Pancreas (tissue), 10 donors: ENCODE data around the gene SOX11. TPM values are rescaled to one million over a fixed set of nuclear protein-coding genes. Genes with fewer than 3 reads are reported as not detected.

Source experiments
- ATAC-seq, 4 donors: fragments of 200-7000 bp; cut with Tn5 transposase; one replicate each; pipeline versions ENCODE4 v1.8.0 to v1.9.1; 2020; ENCODE audit warnings: mild to moderate bottlenecking in 4 of 4, moderate library complexity in 4 of 4
- DNase-seq, 6 donors: peaks; one replicate each; pipeline ENCODE4 v3.0.0-alpha.2; 2020
- FAIRE-seq: peaks from 2 replicates; lab custom pipeline; 2012; peaks lifted over from hg19 to GRCh38; lab: Jason Lieb, UNC
- H3K27ac ChIP-seq, 4 donors: fragments of 200-600 bp; sonication (generic); 1 replicate in 3 of 4; 2 replicates in 1 of 4; pipeline versions ENCODE4 v1.5.0 to v1.8.0; 2020
- H3K27me3 ChIP-seq, 4 donors: fragments of 200-600 bp; one replicate each; pipeline ENCODE4 v1.8.0; 2021
- H3K36me3 ChIP-seq, 3 donors: fragments of 200-600 bp; sonication (generic) in 1 of 3; one replicate each; pipeline versions ENCODE4 v1.5.0 to v1.8.0; 2020 to 2021
- H3K4me1 ChIP-seq, 3 donors: fragments of 200-600 bp; one replicate each; pipeline ENCODE4 v1.8.0; 2021
- H3K4me3 ChIP-seq, 4 donors: fragments of 200-600 bp; sonication (generic) in 2 of 4; one replicate each; pipeline versions ENCODE4 v1.5.0 to v1.8.0; 2020 to 2021
- H3K9me3 ChIP-seq, 4 donors: fragments of 200-600 bp; one replicate each; pipeline ENCODE4 v1.8.0; 2021
- CTCF ChIP-seq, 4 donors: fragments of 200-600 bp; sonication (generic) in 3 of 4; IDR thresholded peaks; one replicate each; pipeline versions ENCODE4 v1.5.0 to v1.8.0; 2021; ENCODE audit warnings: antibody characterized with exemption in 4 of 4
- WGBS, 2 donors: extraction: QIAGEN DNeasy Blood & Tissue Kit; methylation state at CpG; one replicate each; pipeline ENCODE4 v1.1.7; 2013; 5-methylcytosine and 5-hydroxymethylcytosine counted together
- intact Hi-C, 3 donors: fragments of 100-400 bp; cut with DNase I; formaldehyde crosslinking; loops; one replicate each; pipeline versions ENCODE4 v1.11.1 to v1.14.2; 2022
- polyA plus RNA-seq, 2 donors: library from polyadenylated mRNA; stranded (reverse); fragments of 200-250 nt; gene quantifications; one replicate each; pipeline ENCODE4 v1.2.3, GENCODE V29; 2013
- total RNA-seq, 6 donors: library from RNA; stranded (reverse); fragmentation: NEBNext Ultra II Directional in 4 of 6; extraction: Animal tissue kit (Norgen Biotek cat#: 25700) in 4 of 6; gene quantifications; one replicate each; pipeline versions ENCODE4 v1.2.1 to v1.2.4, GENCODE V29; 2021 to 2023
- donor health status: healthy with polysubstance abuse.
- donor health status: DM: no; HTN: no; CAD: no; lungs with moderate emphysema.
- donor health status: DM: no; HTN: no; CAD: no.
- donor health status: control.
- donor health status: control.
- donor health status: Bipolar disorder and iron deficiency.
- donor health status: DM: yes; HTN: yes; CAD: no.
- donor health status: DM: no; HTN: no; CAD: no.
- donor health status: DM: no; HTN: no; CAD: no.
- donor health status: DM: yes; HTN: yes; CAD: no.

Gene SOX11
- total and polyA plus RNA-seq, 8 donors = 0.03 to 0.09 (median 0.04) TPM; not detected in 4

GRCh38 chr2:5723791-5724735, 31.9 kb downstream of the SOX11 start:
- Histone ChIP-seq H3K36me3 (no peaks in the 10 kb centered on the region), H3K9me3 (no peaks in the 10 kb centered on the region), H3K4me3 (no peak overlapping the region), H3K27ac (no peak overlapping the region), H3K4me1 (no peaks in the 10 kb centered on the region), H3K27me3 (peaks cover 0 to 5% (median 0%) of the 10 kb centered on the region in 4 donors)
- no peak for DNase-seq
- intact Hi-C loops = no loop called here
- no peak for FAIRE-seq
- WGBS, 2 donors = 69 to 77% methylated on average over 17 of the region's 17 CpGs
- ATAC-seq = no peak
- no peak for TF ChIP-seq CTCF (IDR thresholded peaks at IDR 0.05)

- Histone ChIP-seq H3K27ac (no peak overlapping the region), H3K4me3 (no peak overlapping the region), H3K36me3 (no peaks in the 10 kb centered on the region), H3K27me3 (peaks cover 0 to 5% (median 0%) of the 10 kb centered on the region in 4 donors), H3K4me1 (no peaks in the 10 kb centered on the region), H3K9me3 (no peaks in the 10 kb centered on the region)
- no peak for TF ChIP-seq CTCF (IDR thresholded peaks at IDR 0.05)
- ATAC-seq (no peak), DNase-seq (no peak), FAIRE-seq (no peak)
- intact Hi-C loops = no loop called here
- WGBS, 2 donors = 83 to 100% methylated on average over 1 of the region's 1 CpG
Observed at GRCh38 chr2:5725072-5725471, 32.9 kb downstream of the SOX11 start.

- Histone ChIP-seq H3K27me3 (peaks cover 0 to 5% (median 0%) of the 10 kb centered on the region in 4 donors), H3K9me3 (no peaks in the 10 kb centered on the region), H3K4me1 (no peaks in the 10 kb centered on the region), H3K27ac (no peak overlapping the region), H3K4me3 (no peak overlapping the region), H3K36me3 (no peaks in the 10 kb centered on the region)
- DNase-seq (no peak), FAIRE-seq (no peak), ATAC-seq (no peak)
- intact Hi-C loops = no loop called here
- WGBS, 2 donors = 21 to 23% methylated on average over 23 of the region's 23 CpGs
- no peak for TF ChIP-seq CTCF (IDR thresholded peaks at IDR 0.05)
Observed at GRCh38 chr2:5725794-5726463, 33.7 kb downstream of the SOX11 start.

- no peak for TF ChIP-seq CTCF (IDR thresholded peaks at IDR 0.05)
- FAIRE-seq = no peak
- no peak for ATAC-seq
Observed at GRCh38 chr2:5727235-5727634, 35.1 kb downstream of the SOX11 start.

More at GRCh38 chr2:5727235-5727634, 35.1 kb downstream of the SOX11 start:
- DNase-seq = no peak
- Histone ChIP-seq H3K27me3 (peaks cover 0 to 11% (median 0%) of the 10 kb centered on the region in 4 donors), H3K36me3 (no peaks in the 10 kb centered on the region), H3K9me3 (no peaks in the 10 kb centered on the region), H3K4me1 (no peaks in the 10 kb centered on the region), H3K4me3 (no peak overlapping the region), H3K27ac (no peak overlapping the region)
- intact Hi-C loops = no loop called here
